K562 (cell line): ENCODE data around the gene FAM83G. TPM values are rescaled to one million over a fixed set of nuclear protein-coding genes. Genes with fewer than 3 reads are reported as not detected.

Experiments
- CREB3 ChIP-seq: fragments of 450-650 bp; conservative IDR thresholded peaks from 2 replicates; pipeline ENCODE4 v1.6.1; 2016; ENCODE audit warnings: missing genetic modification characterization, low read depth, mild to moderate bottlenecking, missing compliant biosample characterization, moderate library complexity
- CREB5 ChIP-seq: fragments of 250-450 bp; sonication (Bioruptor Pico); IDR thresholded peaks from 2 replicates; pipeline ENCODE4 v1.5.0; 2020; ENCODE audit warnings: mild to moderate bottlenecking
- ETV1 ChIP-seq: fragments of 450-650 bp; conservative IDR thresholded peaks from 2 replicates; pipeline ENCODE4 v1.6.1; 2016; ENCODE audit warnings: missing genetic modification characterization, control low read depth, low read depth, missing compliant biosample characterization
- GABPB1 ChIP-seq: sonication (generic); formaldehyde crosslinking; IDR thresholded peaks from 2 replicates; pipeline ENCODE4 v1.8.0; 2022; ENCODE audit warnings: mild to moderate bottlenecking, missing genetic modification reagents
- HMGN3 ChIP-seq: IDR thresholded peaks from 2 replicates; pipeline ENCODE4 v1.6.1; 2011; ENCODE audit warnings: borderline replicate concordance, low read depth, mild to moderate bottlenecking, mixed read lengths, low read length; ENCODE audit not compliant: insufficient read length; ENCODE audit errors: extremely low read depth
- HSF4 ChIP-seq: fragments of 250-450 bp; sonication (Bioruptor Pico); IDR thresholded peaks from 2 replicates; pipeline ENCODE4 v2.1.2; 2022; ENCODE audit warnings: mild to moderate bottlenecking, moderate library complexity, borderline replicate concordance
- MBD1 ChIP-seq: fragments of 250-450 bp; sonication (Bioruptor Pico); IDR thresholded peaks from 2 replicates; pipeline ENCODE4 v1.8.0; 2022; ENCODE audit warnings: inconsistent platforms
- MYC ChIP-seq, 2 experiments: fragments of 250-450 bp in 1 of 2; sonication (Bioruptor Pico) in 1 of 2; IDR thresholded peaks; 2 replicates each; pipeline versions ENCODE4 v1.5.1 to v1.6.1; 2012 to 2021; ENCODE audit warnings: low read depth in 2 of 2, borderline replicate concordance in 1 of 2, improper control_type of control experiment in 1 of 2, low read length in 1 of 2, mild to moderate bottlenecking in 1 of 2, moderate library complexity in 1 of 2
- PHF21A ChIP-seq: fragments of 450-650 bp; IDR thresholded peaks from 2 replicates; pipeline ENCODE4 v1.6.1; 2017; ENCODE audit warnings: low read depth, borderline replicate concordance
- POLR2G ChIP-seq: fragments of 200-400 bp; formaldehyde crosslinking; IDR thresholded peaks from 2 replicates; pipeline ENCODE4 v1.6.1; 2017; ENCODE audit warnings: low read depth, mild to moderate bottlenecking, antibody characterized with exemption, low read length, moderate library complexity
- RBFOX2 ChIP-seq: fragments of 200-400 bp; formaldehyde crosslinking; IDR thresholded peaks from 2 replicates; pipeline ENCODE4 v1.6.1; 2017; ENCODE audit warnings: low read depth, mild to moderate bottlenecking, low read length, moderate library complexity
- SIRT6 ChIP-seq: IDR thresholded peaks from one replicate; pipeline ENCODE4 v1.6.1; 2012; ENCODE audit warnings: low read depth, mild to moderate bottlenecking, control low read depth, inconsistent platforms, low read length, moderate library complexity
- TFE3 ChIP-seq: fragments of 450-650 bp; formaldehyde crosslinking; IDR thresholded peaks from 2 replicates; pipeline ENCODE4 v1.4.0; 2020; ENCODE audit warnings: mild to moderate bottlenecking, mixed read lengths
- ZNF449 ChIP-seq: fragments of 250-450 bp; sonication (Bioruptor Pico); IDR thresholded peaks from 2 replicates; pipeline ENCODE4 v1.8.0; 2022; ENCODE audit warnings: moderate library complexity, mild to moderate bottlenecking, inconsistent platforms
- ZNF75A ChIP-seq: fragments of 450-650 bp; formaldehyde crosslinking; IDR thresholded peaks from 2 replicates; pipeline ENCODE4 v1.4.0; 2020; ENCODE audit warnings: mild to moderate bottlenecking
- ZNF778 ChIP-seq: fragments of 450-650 bp; formaldehyde crosslinking; IDR thresholded peaks from 2 replicates; pipeline ENCODE4 v1.4.0; 2020; ENCODE audit warnings: mild to moderate bottlenecking, moderate library complexity
- polyA plus RNA-seq, 8 experiments: library from polyadenylated mRNA; depleted of rRNA in 4 of 8; stranded (reverse) in 5 of 8; unstranded in 3 of 8; fragments of >200 nt; fragmentation: Nextera tagmentation in 2 of 8; fragmentation: Illumina TruSeq in 1 of 8; extraction: Ambion mirVana in 2 of 8; extraction: Trizol in 1 of 8; gene quantifications; 2 replicates each; pipeline versions ENCODE4 v1.2.1 to v1.2.3, GENCODE V29; 2011 to 2014; ENCODE audit warnings: inconsistent platforms in 1 of 8, missing spikeins in 1 of 8
- total RNA-seq, 7 experiments: library from RNA; depleted of rRNA in 6 of 7; stranded (reverse); fragments of >200 nt in 6 of 7; fragmentation: Illumina TruSeq in 2 of 7; extraction: Trizol in 2 of 7; gene quantifications; 2 replicates each; pipeline versions ENCODE4 v1.2.1 to v1.2.3, GENCODE V29; 2011 to 2021; ENCODE audit warnings: low replicate concordance in 1 of 7
- TF ChIP-seq, protein P1 (sequence below): sonication (generic); formaldehyde crosslinking; IDR thresholded peaks from 2 replicates; pipeline ENCODE4 v1.8.1; 2022; ENCODE audit warnings: missing genetic modification reagents

Gene FAM83G
- total and polyA plus RNA-seq, 9 of the 15 experiments (the other 6 are each of a cell fraction or from before 2014, with no cell fraction given), result 0.04 to 10.3 (median 4.5) TPM; not detected in 1

- peak; percentile 44 for TF ChIP-seq MYC (IDR thresholded peaks at IDR 0.05; ENCODE audit: low read depth, low read length)
- no peak for TF ChIP-seq MYC (CRISPR knock-in tag; IDR thresholded peaks at IDR 0.05; ENCODE audit: borderline replicate concordance, low read depth)
- TF ChIP-seq POLR2G, result peak; percentile 74
- no peak for TF ChIP-seq ZNF449 (CRISPR knock-in tag)
- TF ChIP-seq ETV1 (tag), result peak; percentile 65
- TF ChIP-seq MBD1, result no peak
- peak; percentile 57; the same call in 1 of the 2 replicates for TF ChIP-seq GABPB1 (CRISPR knock-in tag)
- TF ChIP-seq HMGN3, result peak; percentile 76
- no peak for TF ChIP-seq CREB3 (tag)
- TF ChIP-seq RBFOX2, result peak; percentile 67
- TF ChIP-seq SIRT6, result no peak
- no peak for TF ChIP-seq PHF21A
- TF ChIP-seq TFE3, result peak; percentile 70
- TF ChIP-seq, protein P1, sequence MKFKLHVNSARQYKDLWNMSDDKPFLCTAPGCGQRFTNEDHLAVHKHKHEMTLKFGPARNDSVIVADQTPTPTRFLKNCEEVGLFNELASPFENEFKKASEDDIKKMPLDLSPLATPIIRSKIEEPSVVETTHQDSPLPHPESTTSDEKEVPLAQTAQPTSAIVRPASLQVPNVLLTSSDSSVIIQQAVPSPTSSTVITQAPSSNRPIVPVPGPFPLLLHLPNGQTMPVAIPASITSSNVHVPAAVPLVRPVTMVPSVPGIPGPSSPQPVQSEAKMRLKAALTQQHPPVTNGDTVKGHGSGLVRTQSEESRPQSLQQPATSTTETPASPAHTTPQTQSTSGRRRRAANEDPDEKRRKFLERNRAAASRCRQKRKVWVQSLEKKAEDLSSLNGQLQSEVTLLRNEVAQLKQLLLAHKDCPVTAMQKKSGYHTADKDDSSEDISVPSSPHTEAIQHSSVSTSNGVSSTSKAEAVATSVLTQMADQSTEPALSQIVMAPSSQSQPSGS (CRISPR knock-in tag), result no peak
- no peak for TF ChIP-seq ZNF75A (CRISPR knock-in tag)
- no peak for TF ChIP-seq CREB5 (CRISPR knock-in tag)
- no peak for TF ChIP-seq ZNF778 (CRISPR knock-in tag)
- TF ChIP-seq HSF4 (CRISPR knock-in tag), result no peak
Measured at GRCh38 chr17:19004421-19005136, at the start of gene FAM83G (continued).
